ENCODE measurements around the gene SLC26A9.

Gene SLC26A9

DNA sequence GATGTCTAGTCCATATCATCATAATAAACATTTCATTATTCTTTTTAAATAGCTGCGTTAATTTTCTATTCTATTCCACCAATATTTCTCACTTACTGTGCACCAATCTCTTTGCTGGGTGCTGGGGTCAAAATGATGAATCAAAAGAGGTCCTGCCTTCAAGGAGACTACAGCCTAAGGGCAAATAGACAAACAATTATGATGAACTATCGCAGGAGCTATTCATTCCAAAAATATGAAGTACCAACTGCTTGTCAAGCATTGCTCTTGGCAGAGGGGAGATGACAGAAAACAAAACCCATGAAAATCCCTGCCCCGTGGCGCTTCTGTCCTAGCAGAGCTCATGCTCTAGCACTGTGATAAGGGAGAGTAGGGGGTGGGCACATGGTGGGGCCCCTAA is 28.8 kb upstream of the SLC26A9 start:
- Histone ChIP-seq H3K9me3 (ENCODE audit: control insufficient read depth, low read depth, low read length) (no peaks in the 10 kb centered on the region), H3K9ac (ENCODE audit: low read length) (no peak overlapping the region), H3K36me3 (ENCODE audit: control insufficient read depth, low read depth, low read length) (no peaks in the 10 kb centered on the region), H3K27ac (ENCODE audit: low read length) (no peak overlapping the region), H3K4me1 (ENCODE audit: control insufficient read depth, low read depth, low read length) (no peaks in the 10 kb centered on the region), H3K4me3 (ENCODE audit: low read length) (no peak overlapping the region), H3K27me3 (ENCODE audit: control insufficient read depth, insufficient read depth, low read length) (no peaks in the 10 kb centered on the region)

DNA sequence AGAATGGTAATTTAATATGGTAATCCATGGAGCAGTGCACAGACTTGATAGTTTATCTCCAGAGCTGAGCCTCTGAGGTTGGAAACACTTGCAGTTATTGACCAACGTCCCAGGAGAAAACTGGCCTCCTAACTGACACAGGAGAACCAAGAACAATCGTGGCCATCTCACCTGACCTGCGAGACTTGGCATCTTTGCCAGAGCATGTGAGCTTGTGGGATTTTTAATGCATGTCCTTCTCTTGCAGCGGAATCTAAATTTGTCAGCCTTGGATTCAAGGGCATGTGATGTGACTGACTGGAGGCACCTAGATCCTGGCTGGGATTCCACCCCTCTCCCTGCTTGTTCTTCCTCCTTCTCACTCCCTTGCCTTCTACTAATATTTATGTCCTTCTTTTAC is 27.8 kb upstream of the SLC26A9 start:
- no peaks in the 10 kb centered on the region for H3K27me3 ChIP-seq (ENCODE audit: control insufficient read depth, insufficient read depth, low read length)
- no peak overlapping the region for H3K27ac ChIP-seq (ENCODE audit: low read length)
- H3K36me3 ChIP-seq (ENCODE audit: control insufficient read depth, low read depth, low read length) = no peaks in the 10 kb centered on the region
- H3K9ac ChIP-seq (ENCODE audit: low read length) = no peak overlapping the region
- no peak overlapping the region for H3K4me3 ChIP-seq (ENCODE audit: low read length)
- no peaks in the 10 kb centered on the region for H3K9me3 ChIP-seq (ENCODE audit: control insufficient read depth, low read depth, low read length)
- no peaks in the 10 kb centered on the region for H3K4me1 ChIP-seq (ENCODE audit: control insufficient read depth, low read depth, low read length)

- H3K4me3 ChIP-seq (ENCODE audit: low read length) = no peak overlapping the region
Measured at GRCh38 chr1:205970486-205970885, 27.2 kb upstream of the SLC26A9 start.

GRCh38 chr1:205969229-205969628 is 26.0 kb upstream of the SLC26A9 start:
- no peaks in the 10 kb centered on the region for H3K9me3 ChIP-seq (ENCODE audit: control insufficient read depth, low read depth, low read length)
- no peak overlapping the region for H3K4me3 ChIP-seq (ENCODE audit: low read length)
- H3K27ac ChIP-seq (ENCODE audit: low read length) = no peak overlapping the region
- H3K4me1 ChIP-seq (ENCODE audit: control insufficient read depth, low read depth, low read length) = no peaks in the 10 kb centered on the region
- no peaks in the 10 kb centered on the region for H3K27me3 ChIP-seq (ENCODE audit: control insufficient read depth, insufficient read depth, low read length)
- H3K9ac ChIP-seq (ENCODE audit: low read length) = no peak overlapping the region
- no peaks in the 10 kb centered on the region for H3K36me3 ChIP-seq (ENCODE audit: control insufficient read depth, low read depth, low read length)

More at GRCh38 chr1:205970486-205970885, 27.2 kb upstream of the SLC26A9 start:
- H3K27me3 ChIP-seq (ENCODE audit: control insufficient read depth, insufficient read depth, low read length) = no peaks in the 10 kb centered on the region
- no peaks in the 10 kb centered on the region for H3K36me3 ChIP-seq (ENCODE audit: control insufficient read depth, low read depth, low read length)
- no peaks in the 10 kb centered on the region for H3K9me3 ChIP-seq (ENCODE audit: control insufficient read depth, low read depth, low read length)
- H3K27ac ChIP-seq (ENCODE audit: low read length) = no peak overlapping the region
- H3K9ac ChIP-seq (ENCODE audit: low read length) = no peak overlapping the region
- no peaks in the 10 kb centered on the region for H3K4me1 ChIP-seq (ENCODE audit: control insufficient read depth, low read depth, low read length)

DNA sequence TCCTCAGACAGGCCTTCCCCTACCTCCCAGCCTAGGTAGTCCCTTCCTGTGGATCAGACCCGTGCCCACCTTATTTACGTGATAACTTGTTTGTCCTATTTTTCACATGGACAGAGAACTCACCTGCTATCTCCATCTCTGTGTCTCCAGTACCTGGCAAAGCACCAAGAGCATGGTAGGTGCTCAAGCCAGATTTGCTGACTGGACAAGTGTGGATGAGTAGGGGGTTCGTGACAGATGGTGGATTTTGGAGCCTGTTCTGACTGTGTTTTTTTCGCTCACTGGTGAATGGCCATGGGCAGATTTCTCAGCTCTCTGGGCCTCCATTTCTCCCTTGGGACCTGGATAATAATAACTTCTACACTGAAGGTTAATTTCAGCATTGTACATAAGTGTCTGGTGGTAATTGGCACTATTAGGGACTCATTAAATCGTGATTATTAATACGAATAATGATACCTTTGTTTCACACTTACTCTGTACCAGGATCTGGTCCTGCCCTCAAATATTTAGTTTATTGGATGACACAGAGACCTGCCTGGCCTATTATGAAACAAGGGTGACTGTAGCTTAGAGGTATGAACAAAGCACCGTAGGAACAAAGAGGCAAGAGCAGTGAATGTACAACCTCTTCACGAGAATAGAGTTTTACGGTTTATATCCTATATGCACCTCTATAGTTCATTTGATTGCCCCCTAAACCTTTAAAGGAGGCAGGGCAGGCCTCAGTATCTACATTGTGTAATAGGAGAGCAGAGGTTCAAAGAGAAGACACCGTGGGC is 24.5 kb upstream of the SLC26A9 start:
- Histone ChIP-seq H3K9me3 (ENCODE audit: control insufficient read depth, low read depth, low read length) (no peaks in the 10 kb centered on the region), H3K27me3 (ENCODE audit: control insufficient read depth, insufficient read depth, low read length) (no peaks in the 10 kb centered on the region), H3K36me3 (ENCODE audit: control insufficient read depth, low read depth, low read length) (no peaks in the 10 kb centered on the region), H3K9ac (ENCODE audit: low read length) (no peak overlapping the region), H3K4me3 (ENCODE audit: low read length) (no peak overlapping the region), H3K27ac (ENCODE audit: low read length) (no peak overlapping the region), H3K4me1 (ENCODE audit: control insufficient read depth, low read depth, low read length) (no peaks in the 10 kb centered on the region)

DNA sequence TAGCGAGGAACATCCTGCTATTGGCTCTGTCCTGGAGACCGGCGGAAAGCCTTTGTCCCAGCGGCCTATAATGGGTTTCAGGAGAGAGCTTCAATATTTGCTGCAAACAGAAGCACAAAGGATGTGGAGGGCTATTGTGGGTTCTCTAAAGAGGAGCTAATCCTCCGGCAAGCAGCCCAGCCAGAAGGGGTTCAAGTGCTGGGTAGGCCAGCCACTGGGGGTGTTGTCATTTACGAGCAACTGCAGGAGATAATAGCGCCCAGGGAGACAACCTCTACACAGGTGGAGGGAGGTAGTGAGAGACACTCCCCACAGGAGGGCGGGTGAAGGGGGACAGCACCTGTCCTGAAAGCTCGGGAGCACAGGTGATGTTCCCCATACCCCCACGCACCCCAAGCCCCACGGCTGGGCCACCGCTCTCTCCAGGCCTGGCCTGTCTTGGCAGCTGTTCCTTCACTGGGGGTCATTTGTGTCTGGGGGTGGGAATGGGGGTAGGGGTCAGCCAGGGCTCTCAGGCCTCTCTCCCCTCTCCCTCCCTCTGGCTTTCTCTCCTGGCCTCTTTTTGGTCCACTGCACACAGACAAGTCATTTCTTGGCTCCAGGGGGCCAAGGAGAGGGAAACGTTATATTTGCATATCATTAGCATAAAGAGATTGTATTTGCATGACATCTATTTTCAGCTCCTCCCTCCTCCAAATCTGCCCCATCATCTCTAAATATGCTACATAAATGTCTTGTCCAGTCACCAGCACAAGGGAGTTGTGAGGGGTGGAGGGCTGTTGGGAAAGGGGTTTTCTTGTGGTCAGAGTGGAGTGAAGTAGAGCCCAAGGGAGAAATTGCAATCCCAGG is 22.0 kb upstream of the SLC26A9 start:
- Histone ChIP-seq H3K4me3 (ENCODE audit: low read length) (no peak overlapping the region), H3K27ac (ENCODE audit: low read length) (no peak overlapping the region), H3K9ac (ENCODE audit: low read length) (no peak overlapping the region), H3K27me3 (ENCODE audit: control insufficient read depth, insufficient read depth, low read length) (no peaks in the 10 kb centered on the region), H3K36me3 (ENCODE audit: control insufficient read depth, low read depth, low read length) (no peaks in the 10 kb centered on the region), H3K4me1 (ENCODE audit: control insufficient read depth, low read depth, low read length) (no peaks in the 10 kb centered on the region), H3K9me3 (ENCODE audit: control insufficient read depth, low read depth, low read length) (no peaks in the 10 kb centered on the region)

DNA sequence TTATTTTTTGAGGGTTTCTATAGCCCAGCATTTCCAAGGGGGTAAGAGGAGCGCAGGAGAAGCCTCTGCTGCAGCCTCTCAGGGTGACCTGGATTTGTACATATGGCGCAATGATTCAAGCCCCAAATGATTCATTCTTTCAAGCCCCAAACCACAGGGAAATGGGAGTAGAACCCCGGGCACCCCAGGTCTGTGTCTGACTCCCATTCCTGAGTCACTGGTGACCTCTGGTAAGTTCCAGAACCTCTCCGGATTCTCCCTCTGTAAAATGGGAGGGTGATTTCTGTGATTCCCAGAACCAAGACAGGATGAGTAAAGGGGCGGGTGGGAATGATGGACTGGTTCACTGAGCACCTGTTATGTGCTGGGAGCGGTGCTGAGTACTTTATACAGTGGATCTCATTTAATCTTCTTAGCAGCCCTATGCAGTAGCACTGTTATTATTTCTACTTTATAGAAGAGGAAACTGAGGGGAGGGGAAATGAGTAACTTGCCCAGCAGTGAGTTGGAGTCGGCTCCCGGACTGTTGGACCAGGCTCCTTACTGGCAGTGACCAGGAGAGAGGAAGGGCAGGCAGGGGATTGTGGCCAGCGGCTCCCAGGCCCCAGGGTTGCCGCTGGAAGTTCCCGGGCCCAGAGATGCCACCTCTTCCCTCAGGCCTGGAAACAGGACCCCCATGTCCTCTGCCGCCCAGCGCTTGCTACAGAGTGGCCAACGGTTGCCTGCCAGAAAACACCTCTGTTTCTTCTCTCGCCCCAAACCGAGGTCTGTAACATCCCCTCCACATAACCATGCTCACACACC is 20.3 kb upstream of the SLC26A9 start:
- Histone ChIP-seq H3K9me3 (ENCODE audit: control insufficient read depth, low read depth, low read length) (no peaks in the 10 kb centered on the region), H3K27me3 (ENCODE audit: control insufficient read depth, insufficient read depth, low read length) (no peaks in the 10 kb centered on the region), H3K36me3 (ENCODE audit: control insufficient read depth, low read depth, low read length) (no peaks in the 10 kb centered on the region), H3K27ac (ENCODE audit: low read length) (no peak overlapping the region), H3K9ac (ENCODE audit: low read length) (no peak overlapping the region), H3K4me3 (ENCODE audit: low read length) (no peak overlapping the region), H3K4me1 (ENCODE audit: control insufficient read depth, low read depth, low read length) (no peaks in the 10 kb centered on the region)

DNA sequence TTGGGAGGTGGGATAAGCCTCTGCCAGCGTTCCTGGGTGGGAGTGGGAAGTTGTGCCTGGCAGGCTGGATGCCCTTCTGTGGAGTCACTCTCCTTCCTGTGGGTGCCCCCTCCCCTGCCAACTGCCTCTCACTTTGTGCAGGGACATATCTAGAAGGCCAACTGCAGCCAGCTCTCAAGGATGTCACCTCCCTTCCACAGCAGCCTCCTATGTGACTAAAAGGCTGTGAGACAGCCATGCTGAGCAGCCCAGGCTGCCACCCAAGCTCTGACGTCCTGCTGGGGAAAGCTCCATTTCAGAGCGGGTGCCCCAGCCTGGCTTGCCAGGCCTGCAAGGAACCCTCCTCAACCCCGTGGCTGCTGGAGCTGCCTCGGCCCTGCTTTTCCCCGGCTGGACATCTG is 19.6 kb upstream of the SLC26A9 start:
- H3K27ac ChIP-seq (ENCODE audit: low read length) = no peak overlapping the region

DNA sequence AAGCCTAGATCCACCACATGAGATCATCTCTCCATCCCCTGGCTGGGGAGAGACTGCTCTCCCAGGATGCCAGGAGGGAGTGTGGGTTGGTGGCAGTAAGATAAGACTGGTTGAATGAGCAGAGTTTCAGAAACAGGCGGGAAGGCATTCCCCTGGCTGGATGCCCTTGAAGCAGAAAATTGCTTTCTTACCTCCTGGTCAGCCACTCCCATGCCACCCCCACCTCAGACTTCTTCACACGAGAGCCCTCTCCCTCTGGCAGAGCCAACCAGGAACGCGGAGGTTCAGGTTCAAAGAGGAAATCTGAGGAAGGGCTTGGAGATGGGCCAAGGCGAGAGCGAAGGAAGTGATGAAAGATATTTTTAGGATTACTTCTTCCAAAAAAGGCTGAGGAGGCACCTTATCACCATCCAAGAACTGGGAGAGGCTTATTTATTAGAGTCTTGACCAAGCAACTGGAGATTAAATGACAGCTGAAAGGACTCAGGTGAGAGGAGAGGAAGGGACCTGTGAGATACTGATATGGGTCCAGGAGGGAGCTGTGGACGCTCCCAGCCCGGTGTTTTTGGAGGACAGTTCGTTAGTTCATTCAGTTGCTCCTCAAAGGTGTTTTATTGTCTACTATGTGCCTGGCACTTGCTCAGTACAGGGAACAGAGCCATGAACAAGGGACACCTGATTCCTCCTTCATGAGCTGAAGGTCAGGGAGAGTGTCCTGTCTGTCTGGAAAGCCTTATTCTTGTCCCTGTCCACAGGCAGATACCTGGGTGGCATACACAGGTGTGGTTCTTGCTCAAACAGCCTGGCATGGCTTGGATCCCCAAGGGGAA is 18.9 kb upstream of the SLC26A9 start:
- Histone ChIP-seq H3K9ac (ENCODE audit: low read length) (no peak overlapping the region), H3K27me3 (ENCODE audit: control insufficient read depth, insufficient read depth, low read length) (no peaks in the 10 kb centered on the region), H3K27ac (ENCODE audit: low read length) (no peak overlapping the region), H3K9me3 (ENCODE audit: control insufficient read depth, low read depth, low read length) (no peaks in the 10 kb centered on the region), H3K4me3 (ENCODE audit: low read length) (no peak overlapping the region), H3K4me1 (ENCODE audit: control insufficient read depth, low read depth, low read length) (no peaks in the 10 kb centered on the region), H3K36me3 (ENCODE audit: control insufficient read depth, low read depth, low read length) (no peaks in the 10 kb centered on the region)

More for the DNA sequence above, 19.6 kb upstream of the SLC26A9 start:
- Histone ChIP-seq H3K4me3 (ENCODE audit: low read length) (no peak overlapping the region), H3K9me3 (ENCODE audit: control insufficient read depth, low read depth, low read length) (no peaks in the 10 kb centered on the region), H3K27me3 (ENCODE audit: control insufficient read depth, insufficient read depth, low read length) (no peaks in the 10 kb centered on the region), H3K36me3 (ENCODE audit: control insufficient read depth, low read depth, low read length) (no peaks in the 10 kb centered on the region), H3K4me1 (ENCODE audit: control insufficient read depth, low read depth, low read length) (no peaks in the 10 kb centered on the region), H3K9ac (ENCODE audit: low read length) (no peak overlapping the region)

DNA sequence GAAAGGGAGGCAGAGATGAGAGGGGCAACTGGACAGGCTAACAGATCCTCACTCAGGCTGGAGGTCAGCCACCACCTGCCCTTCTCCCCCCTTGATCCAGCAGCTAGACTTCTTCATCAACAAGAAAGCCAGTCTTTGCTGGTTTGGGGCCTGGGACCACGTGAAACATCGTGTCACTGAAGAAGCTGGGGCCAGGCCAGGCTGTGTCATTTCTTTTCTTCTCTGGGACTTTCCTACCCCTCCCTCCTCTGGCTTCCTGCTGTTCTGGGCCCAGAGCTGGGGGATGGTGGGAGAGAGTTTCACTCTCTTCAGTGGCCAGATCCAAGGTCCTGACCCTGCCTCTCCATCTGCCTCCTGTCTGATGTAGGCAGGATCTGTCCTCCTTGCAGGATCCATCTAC is 18.1 kb upstream of the SLC26A9 start:
- H3K27me3 ChIP-seq (ENCODE audit: control insufficient read depth, insufficient read depth, low read length) = no peaks in the 10 kb centered on the region
- H3K4me3 ChIP-seq (ENCODE audit: low read length) = no peak overlapping the region

DNA sequence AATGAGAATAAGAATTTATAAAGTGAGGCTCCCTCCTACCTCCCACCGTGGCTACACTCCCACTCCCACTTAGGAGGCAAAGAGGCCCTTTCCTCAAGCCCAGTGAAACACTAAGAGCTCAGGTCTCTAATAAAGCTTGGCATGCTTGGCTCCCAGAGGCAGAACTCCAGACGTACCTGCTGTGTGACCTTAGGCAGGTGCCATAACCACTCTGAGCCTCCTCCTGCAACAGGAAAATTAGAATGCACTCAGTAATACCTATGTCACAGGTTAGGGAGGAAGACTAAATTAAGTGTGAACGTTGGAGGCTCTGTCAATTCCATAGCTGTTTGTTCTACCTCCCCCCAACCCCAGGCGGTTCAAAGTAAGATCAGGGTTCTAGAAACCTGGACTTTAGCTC is 16.5 kb upstream of the SLC26A9 start:
- no peak overlapping the region for H3K4me3 ChIP-seq (ENCODE audit: low read length)
- no peaks in the 10 kb centered on the region for H3K9me3 ChIP-seq (ENCODE audit: control insufficient read depth, low read depth, low read length)
- H3K36me3 ChIP-seq (ENCODE audit: control insufficient read depth, low read depth, low read length) = no peaks in the 10 kb centered on the region
- no peaks in the 10 kb centered on the region for H3K4me1 ChIP-seq (ENCODE audit: control insufficient read depth, low read depth, low read length)
- no peaks in the 10 kb centered on the region for H3K27me3 ChIP-seq (ENCODE audit: control insufficient read depth, insufficient read depth, low read length)
- no peak overlapping the region for H3K27ac ChIP-seq (ENCODE audit: low read length)
- H3K9ac ChIP-seq (ENCODE audit: low read length) = no peak overlapping the region

More for the DNA sequence above, 18.1 kb upstream of the SLC26A9 start:
- Histone ChIP-seq H3K4me1 (ENCODE audit: control insufficient read depth, low read depth, low read length) (no peaks in the 10 kb centered on the region), H3K9ac (ENCODE audit: low read length) (no peak overlapping the region), H3K36me3 (ENCODE audit: control insufficient read depth, low read depth, low read length) (no peaks in the 10 kb centered on the region), H3K27ac (ENCODE audit: low read length) (no peak overlapping the region), H3K9me3 (ENCODE audit: control insufficient read depth, low read depth, low read length) (no peaks in the 10 kb centered on the region)

All from iPS-18a (cell line).